ENCODE measurements around the gene SOX6. TPM values are rescaled to one million over a fixed set of nuclear protein-coding genes. Genes with fewer than 3 reads are reported as not detected.
"Not testable (repeated sequence)": the region's sequence is repeated elsewhere in the genome, so short reads cannot be mapped to it uniquely, and the experiment has no call there.

The SOX6 gene
- polyA plus RNA-seq, 10 donors = 13.4 to 28.1 (median 18.6) TPM

DNA sequence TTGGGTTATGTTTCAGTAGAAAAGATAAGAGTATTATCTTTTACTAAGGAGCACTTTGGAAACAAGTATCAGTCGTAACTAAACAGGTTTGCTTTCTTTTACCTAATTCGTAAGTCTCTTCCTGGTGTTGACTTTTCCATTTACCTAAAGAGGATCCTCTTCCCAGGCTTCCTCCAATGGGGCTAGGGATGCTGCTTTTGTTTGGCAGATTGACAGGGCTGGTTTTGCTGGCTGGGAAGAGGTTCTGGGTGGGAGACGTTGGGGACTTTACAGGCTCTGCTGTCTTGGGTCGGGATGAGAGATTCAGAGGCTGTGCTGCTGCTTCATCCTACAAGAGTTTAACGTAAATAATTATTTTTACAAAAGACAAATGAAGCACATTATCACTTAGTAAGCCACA lies 306.7 kb downstream of the SOX6 start:
- no peak for DNase-seq

DNA sequence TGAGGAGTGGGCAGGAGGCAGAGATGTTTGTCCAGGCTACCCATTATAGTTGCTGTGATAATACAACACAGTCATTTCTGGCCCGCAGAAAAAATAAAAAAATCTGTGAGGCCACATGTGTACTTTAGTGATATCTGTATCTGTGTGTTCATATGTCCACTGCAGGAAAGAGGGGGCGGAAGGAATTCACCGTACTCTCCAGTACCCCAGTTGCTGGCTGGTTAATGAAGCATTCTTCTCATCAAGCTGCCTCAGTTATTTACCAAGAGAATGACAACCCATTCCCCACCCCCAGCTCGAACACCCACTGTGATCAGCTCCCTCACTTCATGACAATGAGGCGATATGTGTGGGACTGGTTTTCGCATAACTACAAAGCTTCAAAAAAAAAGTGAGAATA lies 309.3 kb downstream of the SOX6 start:
- DNase-seq = no peak

DNA sequence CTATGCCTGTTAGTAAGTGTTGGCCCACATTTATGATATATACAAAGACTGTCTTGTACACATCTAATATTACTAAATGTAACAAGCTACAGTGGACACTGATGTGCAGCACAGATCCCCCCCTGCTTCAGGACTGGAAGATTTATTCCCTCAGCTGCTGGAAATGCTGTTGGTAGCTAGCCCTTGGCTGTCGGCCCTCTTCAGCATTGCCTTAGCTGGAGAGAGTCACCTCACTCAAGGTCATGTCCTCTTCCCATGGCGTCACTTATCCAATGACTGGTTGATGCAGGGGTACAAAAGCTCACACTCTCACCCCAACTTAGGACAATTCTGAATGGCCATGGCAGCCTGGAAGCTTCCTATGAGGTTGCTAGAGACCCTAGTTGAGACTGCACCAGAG lies 312.7 kb downstream of the SOX6 start:
- peak in 1 of 3 donors; percentile 15 for DNase-seq

DNA sequence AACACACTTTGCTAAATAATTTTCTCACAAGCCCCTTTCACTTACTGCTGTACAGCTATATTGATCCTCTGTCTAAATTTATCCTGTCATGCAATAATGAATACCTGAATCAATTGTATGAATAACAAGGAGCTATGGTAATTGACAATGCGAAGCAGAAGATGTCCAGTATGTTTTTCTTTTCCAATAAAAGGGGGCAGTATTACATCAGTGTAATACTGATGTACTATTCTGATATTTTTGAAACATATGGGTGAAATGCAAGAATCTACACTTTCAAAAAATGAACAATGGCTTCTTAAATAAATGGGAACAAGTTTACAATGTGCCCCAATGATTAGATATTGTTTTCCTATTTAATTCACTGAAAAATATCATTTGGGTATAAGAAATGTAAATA lies 315.1 kb downstream of the SOX6 start:
- DNase-seq = no peak

DNA sequence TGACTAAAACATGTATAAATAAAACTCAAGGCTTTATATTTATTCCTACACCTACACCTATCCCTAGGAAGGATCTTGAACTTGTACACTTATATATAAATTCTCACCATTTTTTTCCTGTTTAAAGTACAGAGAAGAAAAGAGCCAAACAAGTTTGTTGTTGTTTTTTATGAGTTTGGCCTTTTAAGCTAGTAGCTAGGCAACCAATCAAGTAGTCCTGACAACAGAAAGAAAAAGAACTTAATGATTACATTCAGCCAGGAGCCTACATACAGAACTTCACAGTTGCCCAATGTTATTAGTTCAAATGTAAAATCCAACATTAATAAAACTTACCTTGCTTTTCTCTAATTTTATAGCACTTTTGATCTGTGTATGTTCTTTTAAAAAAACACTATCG lies 316.2 kb downstream of the SOX6 start:
- DNase-seq = no peak

DNA sequence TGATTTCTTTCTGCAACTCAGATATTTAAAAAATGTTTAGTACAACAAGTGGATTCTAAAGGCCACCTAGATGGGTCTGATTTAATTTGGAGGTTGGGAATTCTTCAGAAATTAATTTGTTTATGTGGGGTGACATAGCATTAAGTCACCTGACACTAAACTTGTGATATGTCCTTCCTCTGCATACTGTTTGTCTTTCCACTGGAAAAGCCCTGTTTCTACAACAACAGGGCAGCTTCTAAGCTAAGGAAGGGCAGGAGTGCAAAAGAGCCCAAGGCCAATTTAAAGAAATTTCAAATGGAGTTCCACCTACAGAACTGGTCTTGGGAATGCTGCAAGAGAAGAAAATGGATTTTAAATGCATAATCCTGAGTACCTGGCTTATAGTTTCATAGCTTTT lies 319.2 kb downstream of the SOX6 start:
- DNase-seq = no peak

DNA sequence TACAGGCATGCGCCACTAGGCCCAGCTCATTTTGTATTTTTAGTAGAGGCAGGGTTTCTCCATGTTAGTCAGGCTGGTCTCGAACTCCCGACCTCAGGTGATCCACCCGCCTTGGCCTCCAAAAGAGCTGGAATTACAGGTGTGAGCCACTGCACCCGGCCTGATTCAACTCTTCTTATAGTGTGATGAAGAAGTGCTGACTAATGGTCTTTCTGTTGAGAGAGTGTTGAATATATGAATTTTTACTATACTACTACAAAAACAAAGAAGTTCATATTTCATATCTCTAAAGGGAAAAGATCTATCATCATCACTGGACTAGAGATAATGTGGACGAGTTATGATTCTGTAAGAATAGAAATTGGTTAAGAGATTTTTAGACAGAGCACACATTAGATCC lies 320.1 kb downstream of the SOX6 start:
- no peak for DNase-seq

DNA sequence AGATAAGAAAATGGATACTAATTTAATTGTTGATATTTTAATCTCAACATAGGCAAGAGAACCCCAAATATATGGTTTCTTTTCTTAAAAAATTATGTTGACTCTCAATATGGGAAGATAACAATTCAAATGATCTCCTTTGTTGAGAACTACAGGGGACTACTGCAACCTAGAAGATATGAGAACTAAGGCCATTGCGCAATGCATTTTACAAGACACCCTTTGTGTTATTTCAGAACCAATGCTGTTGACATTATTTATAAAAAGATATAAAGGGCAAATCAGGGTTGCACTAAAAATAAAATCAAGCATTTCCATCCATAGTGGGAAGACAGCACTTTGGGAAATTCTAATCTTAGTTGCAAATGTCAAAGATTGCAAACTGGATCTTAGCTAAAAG lies 322.3 kb downstream of the SOX6 start:
- DNase-seq = no peak

DNA sequence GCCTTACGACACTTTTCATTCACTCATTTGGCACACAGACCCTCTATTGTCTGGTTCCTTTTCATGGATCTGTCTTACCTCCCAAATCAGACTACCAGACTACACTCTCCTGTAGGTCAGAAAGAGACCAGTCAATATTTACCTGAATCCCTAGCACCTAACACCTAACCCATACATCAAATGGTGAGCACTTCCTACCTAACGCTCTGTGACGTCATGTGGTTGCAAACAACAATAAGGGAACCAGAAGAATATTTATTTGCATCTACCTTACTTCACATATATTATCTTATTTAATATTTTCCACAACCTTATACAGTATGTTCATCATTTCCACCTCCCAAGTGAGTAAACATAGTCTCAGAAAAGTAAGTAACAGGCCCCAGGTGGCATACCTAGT lies 323.4 kb downstream of the SOX6 start:
- no peak for DNase-seq

DNA sequence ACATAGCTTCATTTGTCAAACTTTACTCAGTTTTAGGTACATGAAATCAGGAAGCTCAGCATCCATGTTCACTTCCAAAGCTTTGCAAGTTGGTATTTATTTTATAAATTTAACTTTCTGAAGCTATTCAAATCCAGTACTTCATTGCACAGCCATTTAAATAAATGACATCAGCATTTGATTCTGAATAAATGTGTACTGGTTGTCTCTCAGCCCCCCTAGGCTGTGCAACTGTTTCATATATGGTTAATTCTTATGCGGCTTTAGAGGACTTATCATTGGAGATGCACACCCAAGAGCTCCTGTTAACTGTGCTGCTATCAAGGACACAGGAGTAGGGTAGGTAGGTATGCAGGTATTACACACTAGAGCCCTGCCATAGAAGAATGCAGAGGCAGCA lies 325.1 kb downstream of the SOX6 start:
- no peak for DNase-seq

DNA sequence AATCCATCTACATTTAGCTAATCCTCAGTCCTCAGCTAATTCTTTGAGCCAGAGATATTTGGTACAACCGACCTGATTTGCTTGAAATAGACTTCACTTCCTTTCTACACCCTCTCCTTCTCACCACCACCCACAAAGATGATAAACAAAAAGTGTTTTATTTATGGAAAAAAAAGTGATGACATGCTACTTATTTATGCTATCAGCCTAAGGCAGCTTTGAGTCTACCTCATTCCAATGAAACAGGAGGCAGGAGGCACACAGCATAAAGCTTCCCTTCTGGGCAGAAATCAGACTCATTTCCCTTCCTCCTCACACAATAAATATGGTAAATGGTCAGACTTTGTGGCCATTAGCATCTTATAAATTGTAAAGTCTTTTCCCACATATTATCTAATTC lies 325.7 kb downstream of the SOX6 start:
- DNase-seq = no peak

DNA sequence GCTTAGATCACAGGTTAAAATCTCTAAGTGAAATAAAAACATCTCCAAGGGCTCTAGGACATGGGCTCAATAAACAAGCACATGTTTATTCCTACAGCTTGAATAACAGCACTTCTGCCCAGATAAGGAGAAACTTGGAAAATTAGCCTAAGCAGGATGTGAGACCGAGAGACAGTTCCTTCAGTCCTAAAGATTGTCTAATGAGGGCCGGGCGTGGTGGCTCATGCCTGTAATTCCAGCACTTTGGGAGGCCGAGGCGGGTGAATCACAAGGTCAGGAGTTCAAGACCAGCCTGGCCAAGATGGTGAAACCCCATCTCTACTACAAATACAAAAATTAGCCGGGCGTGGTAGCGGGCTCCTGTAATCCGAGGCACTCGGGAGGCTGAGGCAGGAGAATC lies 327.2 kb downstream of the SOX6 start:
- DNase-seq = not testable (repeated sequence)

DNA sequence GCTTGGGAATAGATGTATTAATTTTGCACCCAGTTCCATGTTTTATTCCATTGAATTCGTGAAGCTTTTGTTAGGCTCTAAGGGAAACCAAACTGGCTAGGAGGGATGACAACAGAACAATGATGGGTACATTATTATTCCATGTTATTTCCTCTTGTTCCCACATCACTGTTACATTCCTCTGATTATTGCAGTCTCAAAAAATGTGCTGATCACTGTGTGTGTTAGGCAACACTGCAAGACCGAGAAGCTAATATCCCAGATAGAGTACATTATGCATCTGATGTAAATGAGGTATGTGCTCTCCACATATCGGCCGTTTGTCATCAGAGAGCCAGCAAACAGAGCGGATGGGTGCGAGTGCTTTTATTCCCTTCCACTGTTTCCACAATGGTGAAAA lies 327.9 kb downstream of the SOX6 start:
- peak in 1 of 3 donors; percentile 19 for DNase-seq

DNA sequence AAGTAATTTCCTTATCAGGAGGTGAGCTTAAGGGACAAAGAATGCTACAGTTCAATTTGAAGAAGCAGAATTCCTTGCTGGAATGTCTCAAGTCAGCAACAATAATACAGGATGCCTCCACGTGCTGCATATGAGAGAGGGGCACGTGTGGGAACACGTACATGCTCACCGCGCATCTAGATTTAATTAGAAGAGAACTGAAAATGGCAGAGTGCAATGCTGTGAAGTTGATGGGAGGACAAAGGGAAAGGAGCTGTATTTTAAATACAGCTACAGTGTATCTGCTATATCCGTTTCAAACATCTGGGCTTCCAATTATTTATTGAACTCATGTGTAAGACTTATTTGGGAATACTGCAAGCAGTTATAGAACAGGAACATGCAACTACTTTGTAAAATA lies 328.7 kb downstream of the SOX6 start:
- DNase-seq = peak in 2 of 3 donors; percentile 17 to 57

DNA sequence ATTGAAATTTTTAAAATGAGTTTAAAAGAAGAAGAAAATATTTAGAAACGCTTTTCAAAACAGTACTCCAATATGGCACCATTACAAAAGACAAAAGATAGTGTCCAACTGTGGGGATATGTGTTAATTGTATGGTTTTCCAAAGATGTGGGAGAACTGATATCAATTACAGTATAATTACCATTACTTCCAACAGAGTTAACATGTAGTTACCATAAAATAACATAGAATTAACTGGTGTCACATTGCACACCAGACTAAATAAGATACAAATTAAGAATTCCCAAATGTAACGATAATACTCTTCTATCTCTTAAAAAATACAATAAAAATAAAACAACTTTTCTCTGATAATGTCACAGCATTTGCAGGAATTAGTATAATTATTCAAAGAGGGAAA lies 329.5 kb downstream of the SOX6 start:
- no peak for DNase-seq

DNA sequence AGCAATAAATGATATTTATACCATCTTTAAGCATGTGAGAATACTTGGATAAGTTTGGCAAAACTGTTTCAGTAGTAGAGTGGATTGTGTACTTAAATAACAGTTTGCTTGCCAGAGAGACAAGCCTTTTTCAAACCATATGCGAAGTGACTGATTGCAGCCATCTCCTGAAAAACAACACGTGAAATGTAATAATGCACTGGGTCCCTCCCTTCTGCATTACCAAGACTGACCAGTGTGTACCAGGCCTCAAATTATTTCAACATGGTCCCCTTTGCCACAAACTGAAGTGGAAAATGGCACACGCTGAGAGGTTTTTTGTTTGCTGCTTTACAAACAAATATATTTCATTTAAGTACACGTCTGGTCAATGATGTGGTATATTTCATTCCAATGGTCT lies 337.4 kb downstream of the SOX6 start:
- DNase-seq = no peak

DNA sequence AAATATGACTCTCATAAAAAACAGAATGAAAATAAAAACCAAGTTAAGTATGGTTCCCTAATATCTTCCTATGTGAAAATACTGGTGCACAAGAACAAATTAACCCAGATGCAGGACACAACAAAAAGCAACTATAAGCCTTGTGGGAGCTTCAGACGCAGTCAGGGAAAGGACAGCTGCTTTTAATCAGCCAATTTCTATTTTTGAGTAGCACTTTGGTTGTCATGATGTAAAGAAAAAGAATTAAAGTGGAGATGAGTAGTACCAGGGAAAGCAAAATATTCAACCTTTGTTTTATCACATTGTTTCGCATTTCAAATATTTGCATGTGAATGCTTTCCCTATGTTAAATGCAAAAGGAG lies 339.9 kb downstream of the SOX6 start:
- peak in 2 of 3 donors; percentile 24 to 65 for DNase-seq

DNA sequence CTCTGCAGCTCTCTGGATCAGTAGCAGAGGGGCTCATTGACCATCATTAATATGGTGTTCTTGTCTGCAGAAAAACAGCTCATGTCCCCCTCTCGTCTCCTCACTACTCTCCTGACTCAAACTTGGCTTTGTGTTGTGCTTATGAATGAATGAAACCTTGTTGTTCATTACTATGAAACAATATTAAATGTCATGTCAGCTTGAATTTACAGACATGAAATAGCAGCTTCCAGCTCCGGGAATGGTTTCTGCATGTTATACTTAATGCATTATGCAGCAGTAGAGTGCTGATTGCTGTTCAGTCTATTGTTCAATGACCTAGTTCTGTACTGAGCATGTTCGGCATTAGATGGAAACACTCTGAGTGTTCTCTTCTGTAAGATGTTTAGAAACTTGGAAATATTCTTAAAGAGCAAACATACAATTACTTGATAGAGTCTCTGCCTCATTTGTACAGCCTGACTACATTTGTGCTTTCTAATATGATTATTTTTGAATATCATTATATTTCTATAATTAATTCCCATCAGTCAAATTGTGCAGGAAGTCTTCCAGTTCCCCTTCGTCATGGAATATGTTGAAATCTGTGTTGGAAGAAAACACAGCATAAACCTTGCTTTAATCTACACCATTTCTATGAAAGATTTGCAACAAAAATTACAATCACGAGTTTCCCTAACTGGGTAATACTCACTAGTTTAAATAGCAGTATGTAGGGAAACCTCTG lies 340.4 kb downstream of the SOX6 start:
- peak in 2 of 3 donors; percentile 29 to 69 for DNase-seq

DNA sequence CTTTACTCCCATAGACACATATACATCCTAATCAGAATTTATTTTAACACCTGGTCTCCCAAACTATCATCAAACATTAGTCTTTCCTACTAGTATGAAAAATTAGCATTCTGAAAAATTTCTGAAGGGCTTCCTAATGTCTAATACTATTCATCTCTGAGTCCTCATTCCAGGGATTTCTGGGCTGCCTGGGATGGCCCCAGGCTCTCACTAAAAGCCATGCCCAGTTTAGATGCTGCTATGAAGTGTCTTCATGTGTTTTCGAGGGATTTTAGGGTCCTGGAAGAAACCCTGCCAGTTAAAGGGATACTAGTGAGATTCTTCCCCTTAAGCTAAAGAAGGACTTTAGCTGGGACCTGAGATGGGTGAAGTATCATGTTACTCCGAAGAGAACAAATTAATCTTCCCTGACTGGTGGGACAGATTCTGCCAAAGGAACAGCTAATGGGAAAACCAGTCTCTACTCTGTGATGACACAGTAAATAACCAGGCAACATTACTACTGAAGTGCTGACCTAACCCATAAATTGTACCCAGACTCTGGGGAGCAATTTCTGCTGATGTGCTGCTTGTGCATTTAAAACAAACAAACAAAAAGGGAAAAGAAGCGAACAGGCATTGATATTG lies 342.6 kb downstream of the SOX6 start:
- peak in 2 of 3 donors; percentile 22 to 38 for DNase-seq

DNA sequence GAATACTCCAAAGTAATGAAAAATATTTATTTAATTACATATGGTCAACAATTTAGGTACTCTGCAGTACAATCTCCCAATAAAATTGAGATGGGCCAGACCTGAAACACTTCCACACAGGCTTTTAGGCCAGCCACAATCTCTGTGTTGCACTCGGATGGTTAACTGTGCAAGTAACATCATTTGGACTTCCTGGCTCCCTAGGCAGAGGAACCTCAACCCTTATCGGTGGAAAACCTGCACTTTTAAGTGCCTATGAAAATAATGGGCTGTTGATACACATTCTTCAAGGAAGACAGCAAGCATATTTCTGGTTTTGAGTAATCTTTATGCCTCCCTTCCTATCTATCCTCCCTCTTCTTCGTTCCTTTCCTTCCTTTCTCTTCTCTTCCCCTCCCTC lies 343.1 kb downstream of the SOX6 start:
- DNase-seq = no peak

DNA sequence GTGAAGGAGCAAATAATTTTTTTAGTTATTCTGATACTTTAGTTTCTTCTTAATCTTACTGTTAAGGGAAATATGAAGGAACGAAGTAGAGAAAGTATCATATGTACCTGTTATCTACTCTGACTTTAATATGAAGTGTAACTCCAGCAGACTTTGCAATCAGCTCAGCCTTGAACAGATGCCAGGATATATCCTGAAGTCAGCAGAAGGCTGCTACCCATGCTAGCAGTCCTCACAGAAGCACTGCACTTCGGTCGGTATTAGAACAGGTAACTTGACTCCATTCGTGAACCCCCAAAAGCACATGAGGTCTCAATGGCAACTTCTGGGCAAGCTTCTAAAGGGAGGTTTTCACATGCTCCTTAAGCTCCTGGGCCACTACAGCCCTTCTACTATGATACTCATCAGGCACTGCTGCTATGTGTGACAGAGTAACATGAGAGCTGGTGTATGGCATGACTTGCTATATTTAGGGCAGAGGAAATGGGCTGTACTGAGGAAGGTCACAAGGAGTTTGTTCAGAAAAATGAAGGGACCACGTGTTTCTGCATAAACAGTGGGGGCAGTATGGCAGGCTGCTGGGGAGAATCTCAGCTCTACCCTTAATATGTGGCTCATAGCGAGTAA lies 344.1 kb downstream of the SOX6 start:
- peak; percentile 30 to 49 (median 32) for DNase-seq

DNA sequence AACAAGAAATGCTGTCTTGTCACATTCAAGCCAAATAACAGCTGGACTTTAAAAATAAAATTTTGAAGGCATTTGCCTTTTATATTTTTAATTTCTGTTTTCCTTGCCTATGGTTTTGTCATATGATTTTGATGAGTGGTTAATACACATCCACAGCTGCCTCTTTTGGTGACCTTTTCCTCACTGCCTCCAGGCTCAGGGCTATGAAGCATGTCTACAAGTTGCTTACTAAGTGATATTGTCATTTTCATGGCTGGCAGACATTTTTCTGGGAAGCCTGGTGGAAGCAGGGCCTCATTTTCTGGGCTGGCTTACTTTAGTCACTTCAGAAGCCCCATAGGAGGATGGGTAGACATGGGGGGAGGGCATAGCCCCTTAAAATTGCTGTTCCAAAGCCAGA lies 344.9 kb downstream of the SOX6 start:
- DNase-seq = no peak

DNA sequence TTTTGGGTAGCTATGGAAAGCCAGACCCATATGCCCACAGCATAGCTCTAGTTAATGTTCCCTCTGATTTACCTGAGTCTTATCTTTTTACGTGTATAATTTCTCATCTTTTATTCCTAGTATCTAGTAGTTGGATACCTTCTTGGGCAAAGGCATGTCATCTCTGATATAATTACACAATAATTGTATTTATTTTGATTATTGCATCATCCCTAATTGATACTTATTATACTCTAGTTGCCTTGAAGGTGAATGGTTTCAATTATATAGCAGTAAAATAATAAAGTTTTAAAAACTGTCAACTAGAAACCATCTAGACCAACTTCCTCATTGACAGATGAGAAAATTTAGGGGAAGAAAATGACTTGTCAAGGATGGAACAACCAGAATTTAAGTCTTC lies 347.3 kb downstream of the SOX6 start:
- no peak for DNase-seq

DNA sequence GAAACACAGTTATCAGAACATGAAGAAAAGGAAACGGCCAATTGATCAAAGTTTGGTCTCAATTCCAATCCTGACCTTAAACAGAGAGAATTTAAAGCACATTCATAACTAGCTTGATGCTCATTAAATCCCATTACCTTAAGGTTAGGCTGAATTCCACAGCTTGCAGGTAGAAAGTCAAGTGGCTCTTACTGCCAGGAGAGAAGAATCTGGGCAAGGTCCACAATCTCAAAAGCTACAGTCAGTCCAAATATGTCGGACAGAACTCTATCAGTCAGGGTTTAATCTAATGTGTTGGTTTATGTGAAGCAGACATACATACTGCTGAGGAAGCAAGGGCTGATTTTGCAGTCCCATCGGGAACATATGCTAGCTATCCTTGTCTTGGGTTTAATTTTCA lies 348.8 kb downstream of the SOX6 start:
- DNase-seq = no peak
